H9 (cell line): ENCODE data around the gene MESD. TPM values are rescaled to one million over a fixed set of nuclear protein-coding genes. Genes with fewer than 3 reads are reported as not detected.

Experiments
- DNase-seq: peaks from one replicate; pipeline ENCODE4 v3.0.0-alpha.2; 2017
- H2AFZ ChIP-seq: one replicate; pipeline ENCODE4 v1.6.1; 2013; ENCODE audit warnings: mild to moderate bottlenecking, low read length, control low read depth, moderate library complexity
- H2AK5ac ChIP-seq: 2 replicates; pipeline ENCODE4 v1.6.1; 2013; ENCODE audit warnings: low read length, control low read depth, mixed read lengths; ENCODE audit not compliant: insufficient read length
- H2BK120ac ChIP-seq: one replicate; pipeline ENCODE4 v1.6.1; 2013; ENCODE audit warnings: low read depth, mild to moderate bottlenecking, low read length, control low read depth, inconsistent platforms; ENCODE audit not compliant: poor library complexity, severe bottlenecking
- H2BK12ac ChIP-seq: 2 replicates; pipeline ENCODE4 v1.6.1; 2013; ENCODE audit warnings: low read length, control low read depth, mixed read lengths, low read depth; ENCODE audit not compliant: insufficient read length
- H2BK15ac ChIP-seq: 2 replicates; pipeline ENCODE4 v1.6.1; 2013; ENCODE audit warnings: low read depth, low read length, control low read depth
- H2BK20ac ChIP-seq: one replicate; pipeline ENCODE4 v1.6.1; 2013; ENCODE audit warnings: low read depth, mild to moderate bottlenecking, low read length, control low read depth, inconsistent platforms; ENCODE audit not compliant: poor library complexity, severe bottlenecking
- H2BK5ac ChIP-seq: 2 replicates; pipeline ENCODE4 v1.6.1; 2013; ENCODE audit warnings: low read length, control low read depth, mixed read lengths; ENCODE audit not compliant: insufficient read length
- H3K14ac ChIP-seq: 2 replicates; pipeline ENCODE4 v1.6.1; 2013; ENCODE audit warnings: low read length, control low read depth; ENCODE audit not compliant: insufficient read depth
- H3K18ac ChIP-seq: 2 replicates; pipeline ENCODE4 v1.6.1; 2013; ENCODE audit warnings: low read depth, mild to moderate bottlenecking, mixed read lengths, low read length, control low read depth; ENCODE audit not compliant: insufficient read length
- H3K23ac ChIP-seq: 2 replicates; pipeline ENCODE4 v1.6.1; 2013; ENCODE audit warnings: low read length, control low read depth, mixed read lengths, low read depth; ENCODE audit not compliant: insufficient read length
- H3K23me2 ChIP-seq: 2 replicates; pipeline ENCODE4 v1.6.1; 2013; ENCODE audit warnings: low read depth, mild to moderate bottlenecking, mixed read lengths, low read length, control low read depth; ENCODE audit not compliant: insufficient read length, poor library complexity, severe bottlenecking
- H3K27ac ChIP-seq: 2 replicates; pipeline ENCODE4 v1.5.1; 2013; ENCODE audit warnings: low read length, control low read depth, mixed read lengths, low read depth; ENCODE audit not compliant: insufficient read length
- H3K27me3 ChIP-seq: 2 replicates; pipeline ENCODE4 v1.6.1; 2013; ENCODE audit warnings: low read length, control low read depth, inconsistent platforms; ENCODE audit not compliant: insufficient read depth
- H3K4ac ChIP-seq: 2 replicates; pipeline ENCODE4 v1.6.1; 2013; ENCODE audit warnings: low read depth, mild to moderate bottlenecking, control low read depth, inconsistent platforms, low read length, moderate library complexity
- H3K4me1 ChIP-seq: 2 replicates; pipeline ENCODE4 v1.6.1; 2013; ENCODE audit warnings: low read length, control low read depth, inconsistent platforms; ENCODE audit not compliant: insufficient read depth
- H3K4me2 ChIP-seq: 2 replicates; pipeline ENCODE4 v1.6.1; 2013; ENCODE audit warnings: low read length, control low read depth, mixed read lengths; ENCODE audit not compliant: insufficient read length, insufficient read depth
- H3K56ac ChIP-seq: 2 replicates; pipeline ENCODE4 v1.6.1; 2013; ENCODE audit warnings: low read depth, mild to moderate bottlenecking, mixed read lengths, low read length, control low read depth; ENCODE audit not compliant: insufficient read length
- H3K79me1 ChIP-seq: 2 replicates; pipeline ENCODE4 v1.6.1; 2013; ENCODE audit warnings: low read depth, mild to moderate bottlenecking, moderate library complexity, low read length, control low read depth, inconsistent platforms; ENCODE audit not compliant: insufficient read depth, poor library complexity, severe bottlenecking
- H3K79me2 ChIP-seq: 2 replicates; pipeline ENCODE4 v1.6.1; 2013; ENCODE audit warnings: low read length, control low read depth, inconsistent platforms; ENCODE audit not compliant: insufficient read depth
- H3K9ac ChIP-seq: 2 replicates; pipeline ENCODE4 v1.6.1; 2013; ENCODE audit warnings: low read length, control low read depth, mixed read lengths; ENCODE audit not compliant: insufficient read length; ENCODE audit errors: extremely low read depth
- H3K9me3 ChIP-seq: one replicate; pipeline ENCODE4 v1.6.1; 2013; ENCODE audit warnings: low read depth, low read length, inconsistent platforms; ENCODE audit not compliant: control insufficient read depth
- H3T11ph ChIP-seq: one replicate; pipeline ENCODE4 v1.6.1; 2013; ENCODE audit warnings: mild to moderate bottlenecking, low read length, control low read depth, inconsistent platforms
- H4K20me1 ChIP-seq: one replicate; pipeline ENCODE4 v1.6.1; 2013; ENCODE audit not compliant: control insufficient read depth, insufficient read length, insufficient read depth
- H4K5ac ChIP-seq: 2 replicates; pipeline ENCODE4 v1.6.1; 2013; ENCODE audit warnings: low read depth, mild to moderate bottlenecking, mixed read lengths, low read length, control low read depth; ENCODE audit not compliant: insufficient read length
- H4K8ac ChIP-seq: replicated peaks from 2 replicates; pipeline ENCODE4 v1.6.1; 2013; ENCODE audit warnings: low read length, control low read depth, mixed read lengths, low read depth; ENCODE audit not compliant: insufficient read length
- H4K91ac ChIP-seq: 2 replicates; pipeline ENCODE4 v1.6.1; 2013; ENCODE audit warnings: low read depth, mild to moderate bottlenecking, moderate library complexity, mixed read lengths, low read length, control low read depth; ENCODE audit not compliant: insufficient read length
- H3K27ac Mint-ChIP-seq, 3 experiments: 2 replicates in 2 of 3; 3 replicates in 1 of 3; pipeline ENCODE4 v1.8.0; 2020 to 2021; ENCODE audit warnings: mixed read lengths in 3 of 3, mild to moderate bottlenecking in 1 of 3, moderate library complexity in 1 of 3
- H3K27me3 Mint-ChIP-seq: 2 replicates; pipeline ENCODE4 v1.8.0; 2021; ENCODE audit warnings: low read depth, mild to moderate bottlenecking, moderate library complexity, mixed read lengths
- H3K36me3 Mint-ChIP-seq, 3 experiments: 2 replicates in 2 of 3; 3 replicates in 1 of 3; pipeline ENCODE4 v1.8.0; 2020 to 2021; ENCODE audit warnings: low read depth in 3 of 3, mixed read lengths in 3 of 3; ENCODE audit not compliant: insufficient read depth in 1 of 3
- H3K4me1 Mint-ChIP-seq, 2 experiments: 2 replicates each; pipeline ENCODE4 v1.8.0; 2020; ENCODE audit warnings: mixed read lengths in 2 of 2
- H3K4me3 Mint-ChIP-seq, 2 experiments: 2 replicates in 1 of 2; 3 replicates in 1 of 2; pipeline ENCODE4 v1.8.0; 2020 to 2021; ENCODE audit warnings: mild to moderate bottlenecking in 2 of 2, mixed read lengths in 2 of 2, moderate library complexity in 1 of 2
- H3K9me3 Mint-ChIP-seq, 2 experiments: 2 replicates in 1 of 2; 3 replicates in 1 of 2; pipeline ENCODE4 v1.8.0; 2020; ENCODE audit warnings: mild to moderate bottlenecking in 2 of 2, mixed read lengths in 2 of 2, moderate library complexity in 1 of 2
- CTCF ChIP-seq: fragments of 200-600 bp; sonication (generic); conservative IDR thresholded peaks from 3 replicates; pipeline ENCODE4 v1.8.0; 2021; ENCODE audit warnings: antibody characterized with exemption, mild to moderate bottlenecking
- WGBS: extraction: QIAGEN DNeasy Blood & Tissue Kit; methylation state at CpG from one replicate; pipeline ENCODE4 v1.1.7; 2013; ENCODE audit warnings: missing lambda C conversion rate, low lambda C conversion rate, mixed read lengths; ENCODE audit not compliant: insufficient read length; ENCODE audit errors: extremely low coverage; 5-methylcytosine and 5-hydroxymethylcytosine counted together
- total RNA-seq: library from RNA; stranded (reverse); gene quantifications from 2 replicates; pipeline ENCODE4 v1.2.1, GENCODE V29; 2021

Gene MESD
- total RNA-seq, 1 experiment from 2014 or later, result 29.1 TPM

GRCh38 chr15:80911821-80912220 is 77.8 kb downstream of the MESD start:
- Histone ChIP-seq H2AK5ac (no peak overlapping the region), H3T11ph (no peak overlapping the region), H3K14ac (no peak overlapping the region; the same call in 1 of the 2 replicates), H4K20me1 (no peaks in the 10 kb centered on the region), H3K18ac (no peak overlapping the region), H4K91ac (no peak overlapping the region), H3K27ac (no peak overlapping the region), H3K79me2 (no peaks in the 10 kb centered on the region), H3K23me2 (no peaks in the 10 kb centered on the region), H3K27me3 (no peaks in the 10 kb centered on the region), H3K4me2 (no peak overlapping the region), H3K23ac (no peak overlapping the region), H2BK5ac (no peak overlapping the region), H3K4me1 (no peaks in the 10 kb centered on the region; the same call in 1 of the 2 replicates), H3K4ac (no peak overlapping the region), H3K9ac (no peak overlapping the region), H2BK20ac (no peak overlapping the region), H2BK12ac (no peak overlapping the region), H3K9me3 (no peaks in the 10 kb centered on the region), H2BK120ac (no peak overlapping the region), H3K56ac (no peak overlapping the region), H2BK15ac (no peak overlapping the region), H4K5ac (no peak overlapping the region), H3K79me1 (no peaks in the 10 kb centered on the region), H2AFZ (no peak overlapping the region), H4K8ac (no peak overlapping the region)
- Mint-ChIP-seq H3K4me1 (peaks cover 17 to 20% of the 10 kb centered on the region in 2 experiments), H3K27me3 (no peaks in the 10 kb centered on the region; the same call in 1 of the 2 replicates), H3K9me3 (no peaks in the 10 kb centered on the region), H3K36me3 (peaks cover 3 to 5% (median 4%) of the 10 kb centered on the region in 3 experiments; a peak in 5 of 7 replicates), H3K4me3 (no peak overlapping the region), H3K27ac (peak overlapping the region in 2 of 3 experiments; percentile 37 to 76; a peak in 1 of 7 replicates)
- no CpG with 5 or more reads among the region's 1 CpG for WGBS
- no peak for TF ChIP-seq CTCF
- DNase-seq, result no peak
